ENCODE data around the gene JADE2.

DNA sequence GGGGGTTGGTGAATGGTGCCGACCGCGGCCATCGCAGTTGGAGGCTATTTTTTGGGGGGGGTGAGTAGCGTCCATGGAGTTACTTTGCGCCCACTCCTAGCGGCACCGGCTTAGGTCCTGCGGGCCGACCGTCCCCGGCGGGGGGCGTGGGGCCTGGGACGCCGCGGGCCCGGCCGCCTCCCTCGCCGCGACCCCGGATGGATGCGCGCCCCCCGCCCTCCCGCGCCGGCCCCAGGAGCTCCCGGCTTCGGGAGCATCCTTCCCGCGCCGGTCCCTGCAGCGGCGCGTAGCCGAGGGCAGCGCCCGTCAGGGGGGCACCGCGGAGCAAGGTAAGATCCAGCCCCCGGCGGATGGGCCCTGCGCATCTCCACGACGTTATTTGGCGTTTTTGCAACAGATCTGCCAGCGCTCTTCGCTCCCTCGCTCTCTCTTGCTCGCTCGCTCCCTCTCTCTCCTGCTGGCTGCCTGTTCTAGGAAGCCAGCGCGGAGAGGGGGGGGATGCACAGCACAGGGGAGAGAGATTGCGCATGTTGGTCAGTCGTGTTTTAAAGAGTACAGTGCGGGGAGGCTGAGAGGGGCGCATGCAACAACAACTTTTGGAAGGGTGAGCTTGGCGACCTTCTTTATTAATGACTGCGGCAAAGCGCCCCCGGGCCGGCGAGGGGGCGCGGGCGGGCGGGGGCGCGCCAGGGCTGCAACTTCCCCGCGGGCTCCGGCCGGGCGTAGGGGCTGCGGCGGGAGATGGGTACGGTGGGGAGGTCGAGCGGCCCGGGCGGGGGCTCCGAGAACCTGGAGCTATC, 413 bp downstream of the JADE2 start:
- TF ChIP-seq, protein P1, sequence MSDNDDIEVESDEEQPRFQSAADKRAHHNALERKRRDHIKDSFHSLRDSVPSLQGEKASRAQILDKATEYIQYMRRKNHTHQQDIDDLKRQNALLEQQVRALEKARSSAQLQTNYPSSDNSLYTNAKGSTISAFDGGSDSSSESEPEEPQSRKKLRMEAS (IDR thresholded peaks at IDR 0.05; ENCODE audit: low read depth, low read length), result no peak
- TF ChIP-seq, protein P2, sequence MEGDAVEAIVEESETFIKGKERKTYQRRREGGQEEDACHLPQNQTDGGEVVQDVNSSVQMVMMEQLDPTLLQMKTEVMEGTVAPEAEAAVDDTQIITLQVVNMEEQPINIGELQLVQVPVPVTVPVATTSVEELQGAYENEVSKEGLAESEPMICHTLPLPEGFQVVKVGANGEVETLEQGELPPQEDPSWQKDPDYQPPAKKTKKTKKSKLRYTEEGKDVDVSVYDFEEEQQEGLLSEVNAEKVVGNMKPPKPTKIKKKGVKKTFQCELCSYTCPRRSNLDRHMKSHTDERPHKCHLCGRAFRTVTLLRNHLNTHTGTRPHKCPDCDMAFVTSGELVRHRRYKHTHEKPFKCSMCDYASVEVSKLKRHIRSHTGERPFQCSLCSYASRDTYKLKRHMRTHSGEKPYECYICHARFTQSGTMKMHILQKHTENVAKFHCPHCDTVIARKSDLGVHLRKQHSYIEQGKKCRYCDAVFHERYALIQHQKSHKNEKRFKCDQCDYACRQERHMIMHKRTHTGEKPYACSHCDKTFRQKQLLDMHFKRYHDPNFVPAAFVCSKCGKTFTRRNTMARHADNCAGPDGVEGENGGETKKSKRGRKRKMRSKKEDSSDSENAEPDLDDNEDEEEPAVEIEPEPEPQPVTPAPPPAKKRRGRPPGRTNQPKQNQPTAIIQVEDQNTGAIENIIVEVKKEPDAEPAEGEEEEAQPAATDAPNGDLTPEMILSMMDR (IDR thresholded peaks at IDR 0.05; ENCODE audit: low read depth, low read length), result no peak

Measured in NB4 (cell line).